ENCODE measurements around the gene OPCML.

The OPCML gene

GRCh38 chr11:133164986-133165385, 367.3 kb downstream of the OPCML start:
- no peak for DNase-seq

DNA sequence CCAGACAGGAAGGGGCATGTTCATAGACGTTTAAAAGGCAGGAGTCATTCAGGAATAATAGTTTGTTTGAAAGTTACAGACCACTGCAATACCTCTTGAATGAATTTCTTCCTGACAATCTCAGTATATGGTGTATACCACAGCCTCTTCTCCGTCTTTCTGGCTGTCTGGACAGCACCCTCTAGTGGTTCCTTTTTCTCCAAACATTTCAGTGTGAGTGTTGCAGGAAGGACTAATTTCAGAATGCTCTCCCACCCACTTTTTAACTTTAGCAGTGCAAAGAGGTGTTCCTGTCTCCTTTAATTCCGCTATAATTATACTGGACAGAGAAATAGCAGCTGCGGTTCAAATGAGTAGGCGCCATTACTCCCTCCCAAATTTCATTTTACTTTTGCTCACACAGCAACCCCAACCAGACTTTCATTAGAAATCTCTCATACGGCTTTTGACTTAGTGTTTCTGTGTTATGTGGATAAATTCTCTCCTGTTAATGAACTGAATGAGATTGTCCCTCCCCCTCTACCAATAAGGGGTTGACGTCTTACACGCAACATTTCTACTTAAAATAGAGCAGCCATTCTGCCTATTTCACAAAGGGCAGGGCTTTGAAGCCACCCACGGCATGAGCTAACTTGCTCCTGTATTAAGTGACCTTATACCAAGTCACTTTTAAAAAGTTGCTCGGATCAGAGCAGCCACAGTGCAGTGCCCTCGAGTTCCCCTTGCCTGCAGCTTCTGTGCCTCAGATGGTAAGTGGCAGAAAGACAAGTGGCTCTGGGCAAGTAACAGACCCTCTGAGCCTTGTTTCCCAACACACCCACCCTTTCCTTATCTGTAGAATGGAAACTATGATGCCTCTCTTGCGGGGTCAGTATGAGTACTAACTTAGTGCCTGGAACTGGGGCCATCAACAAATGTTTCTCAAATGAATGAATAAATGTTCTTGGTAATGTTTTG, 368.6 kb downstream of the OPCML start:
- DNase-seq = peak; percentile 16 to 26

DNA sequence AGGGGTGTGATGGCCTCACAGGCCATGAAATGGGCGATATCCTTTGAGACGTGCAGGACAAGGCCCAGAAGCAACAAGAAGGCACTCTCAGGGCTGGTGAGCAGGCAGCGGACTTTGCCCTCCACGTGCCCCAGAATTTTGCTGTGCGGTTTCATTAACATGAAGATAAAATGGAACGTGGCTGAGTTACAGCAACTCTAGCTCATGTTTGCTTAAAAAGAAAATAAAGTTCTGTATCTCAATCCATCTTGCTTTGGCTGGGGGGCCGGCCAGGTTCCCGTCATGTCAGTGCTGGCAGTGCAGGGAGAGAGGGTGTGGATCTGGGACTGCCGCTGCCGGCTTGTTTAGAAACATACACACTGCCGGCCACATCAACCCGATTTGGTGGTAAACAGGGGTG, 370.1 kb downstream of the OPCML start:
- DNase-seq = no peak

DNA sequence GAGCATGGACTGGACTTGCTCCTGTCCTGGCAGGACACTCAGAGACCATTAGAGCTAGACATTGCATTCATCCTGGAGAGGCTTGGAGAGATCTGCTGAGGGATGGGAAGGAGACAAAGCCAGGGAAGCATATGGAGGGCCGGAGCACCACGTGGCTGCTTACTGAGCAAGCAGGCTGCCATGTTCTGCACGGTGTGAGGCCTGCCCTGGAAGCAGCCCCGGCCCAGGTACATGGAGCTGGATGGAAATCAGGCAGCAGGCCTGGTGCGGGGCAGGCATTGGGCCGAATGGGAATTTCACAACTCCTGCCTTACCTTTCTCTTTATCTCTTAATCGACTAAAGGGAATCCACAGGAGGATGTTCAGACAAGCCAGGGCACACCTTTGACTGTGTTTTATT, 371.5 kb downstream of the OPCML start:
- no peak for DNase-seq

DNA sequence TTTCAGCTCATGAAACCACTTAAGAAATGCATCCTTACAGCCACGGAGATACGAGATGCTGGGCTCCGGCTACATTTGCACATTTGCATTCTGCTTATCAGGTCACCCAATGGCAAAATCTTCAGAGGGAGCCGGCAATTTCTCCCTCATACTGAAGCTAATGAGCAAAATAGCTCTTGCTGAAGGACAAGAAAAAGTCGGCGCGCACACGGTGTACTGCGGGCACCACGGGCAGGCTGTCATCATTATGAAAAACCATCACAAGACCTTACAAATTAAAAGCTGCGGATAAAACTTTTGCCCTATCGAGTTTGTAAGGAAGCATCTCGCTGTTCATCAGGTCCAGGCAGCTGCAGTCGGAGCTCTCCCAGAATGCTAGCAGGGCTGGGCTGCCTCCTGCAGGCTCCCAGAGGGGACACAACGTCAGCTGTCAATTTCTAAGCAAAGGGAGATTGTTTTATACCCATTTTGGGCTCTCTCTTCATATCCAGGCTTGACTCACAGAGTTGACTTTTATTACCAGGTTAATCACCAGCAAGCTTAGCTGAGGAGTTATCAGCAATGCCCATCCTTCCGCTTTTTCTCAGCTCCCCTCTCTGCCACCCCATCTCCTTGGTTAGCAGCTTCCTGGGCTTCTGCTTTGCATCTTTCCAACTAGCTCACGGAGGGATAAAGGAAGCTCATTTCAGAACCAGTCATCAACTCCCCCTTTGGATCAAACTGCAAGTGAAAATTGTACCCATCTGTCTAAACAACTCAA, 375.1 kb downstream of the OPCML start:
- no peak for DNase-seq

- DNase-seq = no peak
Measured at GRCh38 chr11:133154781-133155180, 377.5 kb downstream of the OPCML start.

GRCh38 chr11:133154076-133154475, 378.2 kb downstream of the OPCML start:
- no peak for DNase-seq

DNA sequence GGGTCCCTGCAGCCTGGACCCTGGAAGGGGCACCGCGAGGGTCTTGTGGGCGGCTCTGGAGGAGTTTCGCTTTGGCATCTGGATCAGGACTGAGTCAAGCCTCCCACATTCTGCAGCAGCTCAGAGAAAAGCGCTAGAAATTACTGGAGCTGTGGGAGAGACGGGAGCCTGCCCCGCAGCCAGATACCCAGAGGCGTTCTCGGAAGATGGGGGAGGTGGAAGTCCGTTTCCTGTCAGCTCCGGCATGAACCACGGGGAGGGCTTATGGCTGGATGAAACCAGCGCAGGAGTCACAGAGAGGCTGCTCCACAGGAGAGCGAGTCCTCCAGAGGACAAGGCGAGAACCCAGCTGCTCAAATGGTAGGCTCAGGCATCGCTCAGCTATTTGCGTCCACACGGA, 379.3 kb downstream of the OPCML start:
- no peak for DNase-seq

GRCh38 chr11:133149698-133150097, 382.6 kb downstream of the OPCML start:
- no peak for DNase-seq

- DNase-seq = no peak
Measured at GRCh38 chr11:133147625-133148024, 384.7 kb downstream of the OPCML start.

DNA sequence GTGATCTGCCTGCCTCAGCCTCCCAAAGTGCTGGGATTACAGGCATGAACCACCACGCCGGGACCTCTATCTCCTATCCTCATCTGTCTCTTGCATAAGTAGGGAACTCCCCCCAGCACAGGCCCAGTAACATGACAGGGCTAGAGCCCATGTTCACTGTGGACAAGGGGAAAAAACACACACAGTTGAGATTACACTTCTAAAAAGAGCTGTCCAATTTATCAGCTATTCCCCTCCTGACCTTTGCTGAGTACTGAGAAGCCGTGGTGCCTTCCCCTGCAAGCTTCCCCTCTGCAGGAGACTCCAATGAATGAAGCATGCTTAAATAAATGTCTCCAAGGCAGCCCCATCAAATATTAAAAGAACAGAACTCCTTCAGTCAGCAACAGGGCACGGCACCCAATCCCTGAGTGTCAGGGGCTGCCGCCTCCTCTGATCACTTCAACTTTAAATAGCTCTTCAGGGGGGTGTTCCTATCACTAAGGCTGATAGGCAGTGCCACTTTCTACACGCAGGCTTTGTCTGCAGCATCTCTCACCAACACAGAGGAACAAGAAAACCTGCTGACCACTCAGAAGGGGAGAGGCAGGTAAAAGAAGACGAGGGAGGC, 385.5 kb downstream of the OPCML start:
- no peak for DNase-seq

DNA sequence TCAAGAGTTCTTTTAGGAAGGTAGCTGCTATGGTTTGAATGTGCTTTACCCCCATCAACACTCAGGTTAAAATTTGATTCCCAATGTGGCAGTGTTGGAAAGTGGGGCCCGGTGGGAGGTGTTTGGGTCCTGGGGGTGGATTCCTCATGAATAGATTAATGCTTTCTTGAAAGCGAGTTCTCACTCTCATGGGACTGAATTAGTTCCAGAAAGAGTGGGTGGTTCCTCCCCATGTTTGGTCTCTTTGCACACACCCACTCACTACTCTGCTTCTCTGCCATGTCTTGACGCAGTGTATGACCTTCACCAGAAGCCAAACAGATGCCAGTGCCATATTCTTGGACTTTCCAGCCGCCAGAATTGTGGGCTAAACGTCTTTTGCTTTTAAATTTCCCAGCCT, 394.4 kb downstream of the OPCML start:
- DNase-seq = no peak

GRCh38 chr11:133137270-133137669, 395.0 kb downstream of the OPCML start:
- DNase-seq = no peak

GRCh38 chr11:133136376-133136775, 395.9 kb downstream of the OPCML start:
- DNase-seq = no peak

DNA sequence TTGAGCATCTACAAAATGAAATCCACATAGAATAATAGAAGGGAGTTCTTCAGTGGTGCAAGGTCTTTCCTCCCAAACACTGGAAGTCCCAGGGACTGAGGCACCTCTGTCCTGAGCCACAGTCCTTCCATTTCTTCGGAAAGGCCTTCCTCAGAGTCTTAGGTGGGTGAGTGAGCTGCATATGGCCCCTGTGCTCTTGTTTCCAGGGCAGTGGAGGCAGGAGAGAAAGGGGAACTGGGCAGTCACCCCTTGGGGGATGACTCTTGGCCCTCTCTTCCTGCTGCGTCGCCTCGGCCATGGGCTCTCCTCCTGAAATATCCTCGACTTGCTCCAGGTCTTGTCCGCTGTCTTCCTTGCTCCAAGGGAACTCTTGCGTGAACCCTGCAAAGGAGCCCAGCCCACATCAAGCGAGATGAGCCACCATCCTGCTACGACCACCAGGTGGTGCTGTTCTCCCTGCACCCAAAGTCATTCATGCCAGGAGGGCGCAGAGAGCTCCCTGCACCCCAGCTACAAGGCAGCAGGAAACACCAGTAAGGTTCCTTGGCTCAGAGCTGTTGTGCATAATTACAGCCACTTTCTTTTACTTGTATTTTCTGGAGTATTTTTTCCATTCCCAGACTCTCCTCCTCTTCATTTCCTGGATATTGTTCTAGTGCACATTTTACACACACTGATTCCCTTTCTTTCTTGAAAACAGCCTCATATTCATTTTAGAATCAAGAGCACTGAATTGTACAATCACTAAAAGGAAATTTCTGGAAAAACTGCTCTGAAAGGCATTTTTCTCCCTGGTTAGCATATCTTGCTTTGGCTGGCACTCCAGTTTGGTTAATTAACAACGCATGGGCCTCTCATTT, 397.8 kb downstream of the OPCML start:
- peak; percentile 24 to 26 for DNase-seq

DNA sequence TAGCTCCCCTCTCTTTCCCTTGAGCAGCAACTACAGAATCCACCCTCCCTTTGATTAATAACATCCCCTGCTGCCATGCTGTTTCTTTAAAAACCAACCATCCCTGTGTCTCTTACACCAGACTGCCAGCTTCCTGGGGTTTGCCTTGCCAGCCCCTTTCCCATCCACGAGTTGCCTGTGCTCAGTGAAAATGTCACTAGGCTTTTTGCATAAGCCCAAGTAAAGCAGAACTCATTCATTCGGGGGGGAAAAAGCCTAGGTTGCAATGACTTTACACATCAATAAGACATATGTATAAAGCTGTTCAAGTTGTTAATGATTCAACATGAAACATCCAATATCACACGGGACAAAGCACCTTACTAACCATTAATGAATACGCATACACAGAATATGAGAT, 398.7 kb downstream of the OPCML start:
- DNase-seq = no peak

DNA sequence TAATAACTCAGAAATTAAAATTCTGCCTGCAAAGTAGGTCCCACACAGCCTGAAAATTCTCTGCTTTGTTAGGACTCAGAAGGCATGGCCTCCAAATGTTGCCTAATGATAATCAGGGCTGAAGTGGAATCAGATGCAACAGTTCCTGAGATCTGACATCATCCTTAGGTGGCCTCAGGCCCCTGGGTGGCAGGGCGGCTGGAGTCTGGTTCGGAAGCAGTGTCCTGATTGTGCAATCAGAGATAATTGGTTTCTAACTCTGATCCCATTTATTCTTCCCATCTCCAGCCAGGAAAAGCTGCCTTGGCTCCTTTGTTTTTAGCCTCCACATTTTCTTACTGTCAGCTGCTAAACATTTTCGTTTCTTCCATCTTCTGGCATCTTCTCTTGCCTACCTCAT, 399.3 kb downstream of the OPCML start:
- no peak for DNase-seq

GRCh38 chr11:133127741-133128140, 404.6 kb downstream of the OPCML start:
- no peak for DNase-seq

DNA sequence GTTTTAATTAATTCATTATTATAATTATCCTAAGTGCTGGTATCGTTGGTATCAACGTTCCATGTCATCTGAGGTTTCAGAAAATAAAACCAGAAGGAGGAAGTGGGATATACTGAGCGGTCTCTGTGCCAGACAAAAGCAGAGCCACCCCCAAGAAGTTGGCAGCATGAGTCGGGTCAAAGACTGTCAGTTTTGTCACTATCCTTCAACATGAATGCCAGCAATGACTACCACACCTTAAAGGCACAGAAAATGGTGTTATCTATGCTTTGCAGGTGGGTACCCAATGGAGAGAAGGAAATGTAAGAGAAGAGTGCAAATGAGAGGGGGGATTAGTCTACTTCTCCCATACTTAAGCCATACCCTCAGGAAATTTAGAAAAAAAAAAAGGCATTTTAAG, 408.5 kb downstream of the OPCML start:
- DNase-seq = no peak

DNA sequence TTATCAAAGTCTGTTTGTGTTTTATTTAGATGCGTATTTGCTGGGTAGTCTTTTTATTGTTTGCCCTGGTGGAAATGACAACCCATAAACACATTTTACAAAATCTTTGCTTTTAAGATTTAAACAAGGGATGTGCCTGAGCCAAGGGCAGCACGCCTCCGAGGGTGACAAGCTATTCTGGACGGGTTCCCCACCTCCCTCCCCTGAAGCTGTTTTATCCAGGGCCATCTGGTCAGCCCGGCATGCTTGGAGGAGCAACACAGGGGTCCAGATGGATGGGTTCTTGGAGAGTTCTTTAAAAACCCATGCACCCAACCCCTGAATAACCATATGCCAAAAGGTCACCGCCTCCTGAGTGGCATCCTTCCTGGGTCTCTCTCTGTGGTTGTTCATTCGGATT, 408.9 kb downstream of the OPCML start:
- no peak for DNase-seq

DNA sequence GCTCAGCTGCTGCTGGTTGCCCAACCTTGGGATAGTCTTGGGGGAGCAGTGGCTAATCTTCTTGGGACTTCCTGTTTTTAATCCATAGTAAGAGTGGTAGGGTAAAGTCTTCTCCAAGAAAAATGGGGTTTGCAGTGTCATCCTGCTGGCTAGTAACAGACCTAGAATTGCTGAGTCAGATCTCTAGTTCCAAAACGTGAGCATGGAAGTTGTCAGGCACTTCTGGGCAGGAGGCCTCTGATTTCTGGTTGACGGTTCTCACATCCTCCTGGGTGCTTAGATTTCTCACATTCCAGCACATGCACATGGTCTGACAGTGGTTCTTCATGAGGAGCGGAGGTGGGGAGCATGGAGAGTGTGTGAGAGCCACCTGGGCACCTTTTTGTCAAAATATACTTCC, 410.0 kb downstream of the OPCML start:
- no peak for DNase-seq

- DNase-seq = no peak
Measured at GRCh38 chr11:133118563-133119268, 413.6 kb downstream of the OPCML start.
